ENCODE results near the gene CDH11. TPM values are rescaled to one million over a fixed set of nuclear protein-coding genes. Genes with fewer than 3 reads are reported as not detected.

Gene CDH11
- total and polyA plus RNA-seq, 2 of the 4 experiments (the other 2 are of a cell fraction): 266 to 601 TPM

DNA sequence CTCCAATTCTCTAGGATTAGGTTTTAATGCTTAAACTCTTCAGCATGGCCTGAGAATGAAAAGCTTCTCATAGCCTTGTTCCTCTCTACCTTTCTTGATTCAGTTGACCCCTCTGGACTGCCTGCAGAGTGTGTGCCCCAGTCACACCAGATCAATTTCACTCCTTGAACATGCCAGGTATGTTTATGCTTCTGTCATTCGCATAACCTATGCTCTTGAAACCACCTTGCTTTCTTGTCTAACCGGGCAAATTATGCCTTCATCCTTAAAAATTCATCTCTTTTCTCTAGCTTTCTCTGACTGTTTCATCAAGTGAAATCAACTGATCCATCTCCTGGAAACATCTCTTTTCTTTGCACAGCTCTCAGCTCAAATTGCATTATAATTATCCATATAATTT is 42.3 kb downstream of the CDH11 start:
- ChIA-PET CTCF (no interaction called here), POLR2A (ENCODE audit: unreplicated experiment) (no interaction called here)
- in situ Hi-C loops (cut with MboI; ENCODE audit: low sequenced_read_pairs) (no loop called here), intact Hi-C loops (cut with micrococcal nuclease) (no loop called here), dilution Hi-C loops (cut with HindIII; ENCODE audit: low sequenced_read_pairs, unreplicated experiment) (no loop called here)
- no peak overlapping the region for H3K4me3 ChIP-seq (ENCODE audit: insufficient read depth, low read depth, low read length)
- no peaks in the 10 kb centered on the region for H3K4me1 ChIP-seq (ENCODE audit: control insufficient read depth, insufficient read depth, low read length)
- H3K9me1 ChIP-seq (ENCODE audit: insufficient read depth, low read length): peaks cover 29% of the 10 kb centered on the region
- H2AFZ ChIP-seq (replicated peaks; ENCODE audit: low read length, poor library complexity): no peak overlapping the region
- no peak overlapping the region for H3K9ac ChIP-seq (ENCODE audit: low read depth, low read length)
- H2AK9ac ChIP-seq (replicated peaks; ENCODE audit: low read depth, low read length, poor library complexity): no peak overlapping the region
- peaks cover 37 to 75% of the 10 kb centered on the region in 2 experiments for H3K79me1 ChIP-seq (ENCODE audit: low read depth in 1 of 2, low read length in 2 of 2)
- H3K27me3 ChIP-seq (ENCODE audit: control insufficient read depth, insufficient read depth, low read length): no peaks in the 10 kb centered on the region
- H4K5ac ChIP-seq (ENCODE audit: low read depth, low read length): no peak overlapping the region
- no TSS peak for BruUV-seq (replicated peaks)
- TF ChIP-seq, protein P1, sequence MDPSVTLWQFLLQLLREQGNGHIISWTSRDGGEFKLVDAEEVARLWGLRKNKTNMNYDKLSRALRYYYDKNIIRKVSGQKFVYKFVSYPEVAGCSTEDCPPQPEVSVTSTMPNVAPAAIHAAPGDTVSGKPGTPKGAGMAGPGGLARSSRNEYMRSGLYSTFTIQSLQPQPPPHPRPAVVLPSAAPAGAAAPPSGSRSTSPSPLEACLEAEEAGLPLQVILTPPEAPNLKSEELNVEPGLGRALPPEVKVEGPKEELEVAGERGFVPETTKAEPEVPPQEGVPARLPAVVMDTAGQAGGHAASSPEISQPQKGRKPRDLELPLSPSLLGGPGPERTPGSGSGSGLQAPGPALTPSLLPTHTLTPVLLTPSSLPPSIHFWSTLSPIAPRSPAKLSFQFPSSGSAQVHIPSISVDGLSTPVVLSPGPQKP (IDR thresholded peaks at IDR 0.05; ENCODE audit: borderline replicate concordance, low read depth, low read length): no peak
- TF ChIP-seq BHLHE40 (IDR thresholded peaks at IDR 0.05; ENCODE audit: low read depth, low read length): no peak
- TF ChIP-seq FOS (IDR thresholded peaks at IDR 0.05; ENCODE audit: low read depth, low read length): no peak
- TF ChIP-seq MAFK (IDR thresholded peaks at IDR 0.05; ENCODE audit: low read depth, low read length): no peak
- TF ChIP-seq NFE2L2 (IDR thresholded peaks at IDR 0.05; ENCODE audit: low read depth, low read length): no peak
- no peak for TF ChIP-seq USF2 (IDR thresholded peaks at IDR 0.05; ENCODE audit: low read depth, low read length)
- TF ChIP-seq, protein P2, sequence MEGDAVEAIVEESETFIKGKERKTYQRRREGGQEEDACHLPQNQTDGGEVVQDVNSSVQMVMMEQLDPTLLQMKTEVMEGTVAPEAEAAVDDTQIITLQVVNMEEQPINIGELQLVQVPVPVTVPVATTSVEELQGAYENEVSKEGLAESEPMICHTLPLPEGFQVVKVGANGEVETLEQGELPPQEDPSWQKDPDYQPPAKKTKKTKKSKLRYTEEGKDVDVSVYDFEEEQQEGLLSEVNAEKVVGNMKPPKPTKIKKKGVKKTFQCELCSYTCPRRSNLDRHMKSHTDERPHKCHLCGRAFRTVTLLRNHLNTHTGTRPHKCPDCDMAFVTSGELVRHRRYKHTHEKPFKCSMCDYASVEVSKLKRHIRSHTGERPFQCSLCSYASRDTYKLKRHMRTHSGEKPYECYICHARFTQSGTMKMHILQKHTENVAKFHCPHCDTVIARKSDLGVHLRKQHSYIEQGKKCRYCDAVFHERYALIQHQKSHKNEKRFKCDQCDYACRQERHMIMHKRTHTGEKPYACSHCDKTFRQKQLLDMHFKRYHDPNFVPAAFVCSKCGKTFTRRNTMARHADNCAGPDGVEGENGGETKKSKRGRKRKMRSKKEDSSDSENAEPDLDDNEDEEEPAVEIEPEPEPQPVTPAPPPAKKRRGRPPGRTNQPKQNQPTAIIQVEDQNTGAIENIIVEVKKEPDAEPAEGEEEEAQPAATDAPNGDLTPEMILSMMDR (conservative IDR thresholded peaks at IDR 0.05; ENCODE audit: low read depth, low read length): no peak
- no peak for TF ChIP-seq MAZ (IDR thresholded peaks at IDR 0.05; ENCODE audit: borderline replicate concordance, low read depth, low read length)
- TF ChIP-seq RCOR1 (IDR thresholded peaks at IDR 0.05; ENCODE audit: insufficient replicate concordance, low read length): no peak
- TF ChIP-seq CHD1 (IDR thresholded peaks at IDR 0.05; ENCODE audit: low read depth, low read length): no peak
- TF ChIP-seq CEBPB (IDR thresholded peaks at IDR 0.05; ENCODE audit: low read depth, low read length): no peak
- no peak for TF ChIP-seq RAD21 (IDR thresholded peaks at IDR 0.05; ENCODE audit: low read length)
- no peak for TF ChIP-seq POLR2A (IDR thresholded peaks at IDR 0.05; ENCODE audit: low read depth, low read length)
- TF ChIP-seq SMC3 (IDR thresholded peaks at IDR 0.05; ENCODE audit: low read depth, low read length): no peak
- TF ChIP-seq RFX5 (IDR thresholded peaks at IDR 0.05; ENCODE audit: low read depth, low read length): no peak
- no peak for TF ChIP-seq MXI1 (IDR thresholded peaks at IDR 0.05; ENCODE audit: borderline replicate concordance, low read depth, low read length)
- H3K23ac ChIP-seq (ENCODE audit: low read depth, low read length): no peak overlapping the region
- H4K20me1 ChIP-seq (ENCODE audit: insufficient read depth, low read length): peaks cover 57% of the 10 kb centered on the region
- no peak overlapping the region for H3K18ac ChIP-seq (ENCODE audit: low read depth, low read length)
- no peak overlapping the region for H2BK15ac ChIP-seq (ENCODE audit: low read depth, low read length)
- no peak overlapping the region for H3K4me2 ChIP-seq (ENCODE audit: low read depth, low read length)
- H3K4ac ChIP-seq (ENCODE audit: low read depth, low read length): no peak overlapping the region
- no peaks in the 10 kb centered on the region for H3K9me3 ChIP-seq (ENCODE audit: control insufficient read depth, insufficient read depth, low read length)
- peaks cover 13% of the 10 kb centered on the region for H3K36me3 ChIP-seq (ENCODE audit: control insufficient read depth, insufficient read depth, low read length)
- WGBS, 2 experiments (ENCODE audit: extremely low coverage in 2 of 2, insufficient read length in 1 of 2): 42% methylated on average over 2 of the region's 2 CpGs; no CpG with 5 or more reads in 1 of the 2 experiments
- ATAC-seq (ENCODE audit: low read depth): no peak
- H2AK5ac ChIP-seq (ENCODE audit: low read depth, low read length): no peak overlapping the region
- no peak overlapping the region for H2BK5ac ChIP-seq (ENCODE audit: low read depth, low read length, poor library complexity, severe bottlenecking)
- H3K27ac ChIP-seq (ENCODE audit: insufficient read depth, low read length): no peak overlapping the region
- no peak overlapping the region for H2BK20ac ChIP-seq (ENCODE audit: low read depth, low read length)
- no peak overlapping the region for H3K56ac ChIP-seq (ENCODE audit: extremely low read depth, insufficient read depth, low read length)
- H2BK120ac ChIP-seq (ENCODE audit: low read depth, low read length): no peak overlapping the region
- no peak overlapping the region for H3K14ac ChIP-seq (replicated peaks; ENCODE audit: low read depth, low read length)
- no peak overlapping the region for H4K8ac ChIP-seq (ENCODE audit: low read depth in 2 of 2, low read length in 2 of 2)
- DNase-seq: no peak
- H4K91ac ChIP-seq (ENCODE audit: insufficient read depth, low read depth, low read length): no peak overlapping the region
